HG03066 (cell line): ENCODE measurements around the gene CELF1.
A peak's percentile ranks its signal among the peaks of the same experiment; 100 is the strongest.
"Not testable (repeated sequence)": the region's sequence is repeated elsewhere in the genome, so short reads cannot be mapped to it uniquely, and the experiment has no call there.

Source experiments
- ATAC-seq: cut with Tn5 transposase; IDR thresholded peaks from one replicate; pipeline ENCODE4 v1.9.1; 2021; ENCODE audit warnings: low read depth; ENCODE audit not compliant: unreplicated experiment

Gene CELF1

DNA sequence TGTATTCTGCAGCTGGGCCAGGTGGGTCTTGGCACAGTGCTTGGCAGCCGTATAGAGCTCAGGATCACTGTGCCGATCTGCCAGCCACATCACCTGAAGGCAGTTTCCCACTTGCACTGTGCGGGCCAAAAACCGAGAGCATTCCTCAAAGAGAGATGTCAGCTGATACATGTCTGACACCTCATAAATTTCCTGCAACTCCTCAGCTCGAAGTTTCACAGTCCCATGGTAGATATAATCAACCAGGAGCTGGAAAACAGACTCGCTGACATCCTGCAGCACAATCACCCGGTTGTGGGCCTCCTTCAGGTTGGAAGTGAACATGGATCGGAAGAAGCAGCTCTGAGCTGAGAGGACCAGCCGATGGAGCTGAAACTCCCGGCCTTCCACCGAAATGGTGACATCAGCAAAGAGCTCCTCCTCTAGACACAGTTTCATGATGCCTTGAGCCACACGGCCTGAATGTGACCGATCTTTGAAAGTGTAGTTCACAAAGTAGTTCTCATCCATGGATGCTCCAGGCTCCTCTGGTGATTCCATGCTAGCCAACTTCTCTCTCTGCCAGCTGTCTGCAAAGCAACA lies 24.6 kb upstream of the CELF1 start:
- no peak for ATAC-seq

DNA sequence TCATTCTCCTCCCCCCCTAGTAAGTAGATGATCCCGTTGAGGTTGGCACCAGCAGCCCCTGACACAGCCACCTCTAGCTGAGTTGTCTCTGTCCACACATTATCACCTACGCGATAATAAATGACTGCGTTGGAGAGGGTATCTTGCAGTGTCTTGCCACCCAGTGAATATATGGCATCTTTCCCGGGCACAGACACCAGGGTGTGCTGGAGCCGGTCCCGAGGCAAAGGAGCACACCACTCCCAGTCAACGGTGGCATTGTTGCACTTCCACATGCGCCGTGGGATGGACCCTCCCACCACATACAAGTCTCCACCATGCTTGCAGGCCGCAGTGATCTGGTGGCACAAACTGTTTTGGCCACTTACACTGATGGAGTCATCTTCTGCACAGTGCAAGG lies 20.4 kb upstream of the CELF1 start:
- no peak for ATAC-seq

DNA sequence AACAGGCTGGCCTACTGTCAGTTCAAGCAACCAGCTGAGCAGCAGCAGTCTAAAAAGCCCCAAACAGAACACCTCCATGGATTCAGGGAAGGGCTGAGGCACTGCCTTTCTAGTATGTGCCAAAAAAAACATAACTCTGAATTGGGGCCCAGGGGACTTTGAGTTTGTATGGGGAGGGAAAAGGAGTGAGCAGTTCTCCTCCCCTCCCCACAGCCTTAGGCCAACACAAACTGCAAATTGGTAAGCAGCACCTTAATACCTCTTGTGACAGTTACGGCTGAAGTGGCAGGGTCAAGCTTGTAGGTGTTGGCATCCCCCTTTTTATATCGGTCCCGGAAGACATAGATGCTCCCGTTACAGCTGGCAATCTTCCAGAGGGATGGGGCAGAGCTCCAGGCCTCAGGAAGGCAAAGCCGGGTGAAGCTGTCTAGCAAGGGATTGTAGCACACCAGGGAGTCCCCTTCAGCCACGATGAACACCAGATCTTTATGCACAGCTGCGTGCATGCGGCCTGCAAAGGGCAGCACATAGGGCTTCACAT lies 19.9 kb upstream of the CELF1 start:
- ATAC-seq, result no peak

DNA sequence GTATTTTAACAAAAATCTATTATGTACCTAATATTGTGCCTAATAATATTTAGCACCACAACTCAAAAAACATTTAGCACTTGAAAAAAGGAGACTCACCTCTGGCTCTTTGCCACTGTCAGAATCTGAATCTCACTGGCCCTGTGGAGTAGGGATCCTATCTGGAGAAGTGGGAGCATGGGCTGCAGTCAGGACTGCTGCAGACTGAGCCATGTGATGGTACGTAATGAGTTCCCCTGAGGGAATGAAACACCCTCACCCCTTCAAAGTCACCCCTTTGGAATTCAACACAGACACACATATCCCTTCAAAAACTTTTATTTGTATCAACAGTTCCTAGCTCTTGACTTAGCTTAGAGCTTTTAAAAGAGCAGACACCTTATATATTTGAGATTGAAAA lies 19.0 kb upstream of the CELF1 start:
- no peak for ATAC-seq

DNA sequence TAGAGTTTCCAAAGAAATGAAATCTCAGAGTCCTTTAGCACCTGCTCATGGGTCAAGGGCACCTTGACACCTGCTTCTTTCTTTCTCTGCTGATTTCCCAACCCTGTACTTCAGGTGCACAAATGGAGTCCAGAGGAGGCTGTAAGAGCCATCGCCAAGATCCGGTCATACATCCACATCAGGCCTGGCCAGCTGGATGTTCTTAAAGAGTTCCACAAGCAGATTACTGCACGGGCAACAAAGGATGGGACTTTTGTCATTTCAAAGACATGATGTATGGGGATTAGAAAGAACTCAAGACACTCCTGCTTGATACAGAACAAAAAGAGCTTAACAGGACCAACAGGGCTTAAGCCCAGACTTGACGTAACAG lies 18.4 kb upstream of the CELF1 start:
- ATAC-seq, result no peak

DNA sequence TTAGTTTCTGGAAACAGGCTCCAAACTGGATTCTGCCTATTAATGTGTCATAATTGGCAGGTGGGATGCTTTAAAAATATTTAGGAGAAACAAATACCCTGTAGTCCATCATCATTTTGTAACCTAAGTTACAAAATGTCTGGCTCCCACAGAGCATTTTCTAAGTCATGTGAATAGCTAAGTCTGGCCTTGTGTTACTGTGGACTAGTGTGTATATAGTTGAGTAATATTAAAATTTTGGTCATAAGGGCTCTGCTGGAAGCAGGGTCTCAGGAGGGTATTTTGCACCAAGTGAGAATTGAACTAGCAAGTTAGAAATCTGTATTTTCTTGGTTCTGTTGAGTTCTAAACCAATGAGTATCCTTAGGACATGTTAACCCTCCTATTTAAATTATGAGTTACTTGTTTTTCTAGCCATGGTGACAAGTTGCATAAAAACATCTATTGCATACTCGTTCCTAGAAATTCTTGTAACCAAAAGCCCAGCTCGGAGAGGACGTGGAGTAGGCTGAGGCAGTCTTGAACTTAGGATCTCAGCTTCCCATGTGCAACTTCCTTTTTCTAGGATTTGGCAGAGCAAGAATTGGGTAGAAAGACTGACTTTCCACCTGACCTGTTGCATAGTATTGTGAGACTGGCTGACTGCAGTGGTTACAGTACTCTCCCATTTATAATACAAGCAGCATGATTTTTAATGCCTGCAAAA lies 17.9 kb upstream of the CELF1 start:
- no peak for ATAC-seq

DNA sequence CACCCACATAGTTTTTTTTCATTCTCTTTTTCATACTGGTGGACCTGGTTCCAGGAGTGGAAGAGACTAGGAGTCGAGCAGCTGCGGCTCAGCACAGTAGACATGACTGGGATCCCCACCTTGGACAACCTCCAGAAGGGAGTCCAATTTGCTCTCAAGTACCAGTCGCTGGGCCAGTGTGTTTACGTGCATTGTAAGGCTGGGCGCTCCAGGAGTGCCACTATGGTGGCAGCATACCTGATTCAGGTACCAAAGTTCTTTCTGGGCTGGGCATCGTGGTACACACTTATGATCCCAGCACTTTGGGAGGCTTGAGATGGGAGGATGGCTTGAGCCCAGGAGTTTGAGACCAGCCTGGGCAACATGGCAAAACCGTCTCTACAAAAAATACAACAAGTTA lies 16.7 kb upstream of the CELF1 start:
- no peak for ATAC-seq

DNA sequence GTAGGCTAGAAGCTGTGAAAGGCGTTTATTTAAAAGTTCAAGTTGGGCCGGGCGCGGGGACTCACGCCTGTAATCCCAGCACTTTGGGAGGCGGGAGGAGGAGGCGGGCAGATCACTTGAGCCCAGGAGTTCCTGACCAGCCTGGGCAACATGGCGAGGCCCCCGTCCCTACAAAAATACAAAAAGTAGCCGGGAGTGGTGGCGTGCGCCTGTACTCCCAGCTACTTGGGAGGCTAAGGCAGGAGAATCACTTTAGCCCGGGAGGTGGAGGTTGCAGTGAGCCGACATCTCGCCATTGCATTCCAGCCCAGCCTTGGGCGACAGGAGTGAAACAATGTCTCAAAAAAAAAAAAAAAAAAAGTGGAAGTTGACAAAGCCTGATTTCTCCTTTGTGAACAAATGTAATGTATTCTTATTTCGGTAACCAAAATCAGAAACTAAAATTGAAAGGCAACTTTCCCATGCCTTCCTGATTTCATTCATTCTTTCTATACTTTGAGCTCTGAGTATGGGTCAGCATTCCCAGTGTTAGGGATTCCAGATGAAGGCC lies 13.3 kb upstream of the CELF1 start:
- no peak for ATAC-seq

DNA sequence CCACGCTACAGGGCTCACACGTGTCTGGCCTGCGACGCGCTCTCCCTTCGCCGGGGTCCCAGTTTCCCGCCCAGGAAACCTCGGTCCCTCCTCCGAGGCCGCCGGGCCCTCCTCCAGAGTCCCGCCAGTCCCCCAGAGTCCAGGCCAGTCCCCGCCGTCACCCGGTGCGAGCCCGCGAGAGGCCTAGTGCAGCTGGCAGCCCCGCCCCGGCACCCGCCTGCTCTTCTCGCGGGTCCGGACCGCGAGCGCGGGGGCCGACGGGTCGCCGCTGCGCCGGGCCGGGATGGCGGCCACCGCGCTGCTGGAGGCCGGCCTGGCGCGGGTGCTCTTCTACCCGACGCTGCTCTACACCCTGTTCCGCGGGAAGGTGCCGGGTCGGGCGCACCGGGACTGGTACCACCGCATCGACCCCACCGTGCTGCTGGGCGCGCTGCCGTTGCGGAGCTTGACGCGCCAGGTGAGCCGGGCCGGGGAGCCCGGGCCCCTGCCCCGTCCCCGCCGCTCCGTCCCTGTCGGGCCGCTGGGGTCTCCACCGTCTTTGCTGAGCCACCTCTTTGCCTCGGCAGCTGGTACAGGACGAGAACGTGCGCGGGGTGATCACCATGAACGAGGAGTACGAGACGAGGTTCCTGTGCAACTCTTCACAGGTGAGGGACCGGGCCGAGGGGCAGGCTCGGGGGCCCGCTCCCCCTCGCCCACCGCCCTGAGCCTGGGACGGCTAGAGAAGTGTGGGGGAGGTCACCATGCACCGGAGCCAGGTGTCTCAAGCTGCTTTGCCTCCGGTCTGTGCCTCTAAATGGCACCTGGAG lies 12.6 kb upstream of the CELF1 start, which contains the start of gene PTPMT1:
PTPMT1 (plus strand) TSS at position 260 of the 809 bp plus-strand sequence; CDS start at position 284, 24 bp downstream.
- ATAC-seq, result peak; percentile 90

DNA sequence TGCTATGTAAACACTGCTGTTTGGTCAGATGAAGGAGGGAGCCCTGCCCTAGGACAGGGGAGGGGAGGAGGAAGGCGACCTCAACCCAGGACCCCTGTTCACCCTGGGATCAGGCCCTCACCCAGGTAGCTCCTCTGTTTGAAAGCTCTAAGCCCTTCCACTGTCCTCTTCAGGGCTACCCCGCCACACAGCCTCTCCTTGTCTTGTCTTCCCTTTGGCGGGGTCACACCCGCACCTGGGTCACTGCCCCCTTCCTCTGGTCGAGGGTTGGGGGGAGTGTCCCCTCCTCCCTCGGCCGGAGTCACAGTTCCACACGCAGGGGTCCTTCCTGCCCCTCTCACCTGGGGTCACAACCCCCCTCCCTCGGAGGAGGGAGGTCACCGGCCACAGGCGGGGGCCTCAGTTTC lies 12.0 kb upstream of the CELF1 start:
- ATAC-seq, result no peak

DNA sequence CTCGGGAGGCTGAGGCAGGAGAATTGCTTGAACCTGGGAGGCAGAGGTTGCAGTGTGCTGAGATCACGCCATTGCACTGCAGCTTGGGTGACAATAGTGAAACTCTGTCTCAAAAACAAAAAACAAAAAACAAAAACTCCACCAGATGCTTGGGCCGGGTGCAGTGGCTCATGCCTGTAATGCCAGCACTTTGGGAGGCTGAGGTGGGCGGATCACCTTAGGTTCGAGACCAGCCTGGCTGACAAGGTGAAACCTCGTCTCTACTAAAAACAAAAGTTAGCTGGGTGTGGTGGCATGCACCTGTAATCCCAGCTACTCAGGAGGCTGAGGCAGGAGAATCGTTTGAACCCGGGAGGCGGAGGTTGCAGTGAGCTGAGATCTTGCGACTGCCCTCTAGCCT lies 11.4 kb upstream of the CELF1 start:
- not testable (repeated sequence) for ATAC-seq

DNA sequence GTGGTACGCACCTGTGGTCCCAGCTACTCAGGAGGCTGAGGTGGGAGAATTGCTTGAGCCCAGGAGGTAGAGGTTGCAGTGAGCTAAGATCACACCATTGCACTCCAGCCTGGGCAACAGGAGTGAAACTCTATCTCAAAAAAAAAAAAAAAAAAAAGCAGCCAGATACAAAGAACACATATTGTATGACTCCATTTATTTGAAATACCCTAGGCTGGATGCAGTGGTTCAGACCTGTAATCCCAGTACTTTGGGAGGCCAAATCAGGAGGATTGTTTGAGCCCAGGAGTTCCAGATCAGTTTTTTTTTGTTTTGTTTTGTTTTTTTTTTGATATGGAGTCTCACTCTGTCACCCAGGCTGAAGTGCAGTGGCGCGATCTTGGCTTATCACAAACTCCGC lies 9.5 kb upstream of the CELF1 start:
- not testable (repeated sequence) for ATAC-seq

DNA sequence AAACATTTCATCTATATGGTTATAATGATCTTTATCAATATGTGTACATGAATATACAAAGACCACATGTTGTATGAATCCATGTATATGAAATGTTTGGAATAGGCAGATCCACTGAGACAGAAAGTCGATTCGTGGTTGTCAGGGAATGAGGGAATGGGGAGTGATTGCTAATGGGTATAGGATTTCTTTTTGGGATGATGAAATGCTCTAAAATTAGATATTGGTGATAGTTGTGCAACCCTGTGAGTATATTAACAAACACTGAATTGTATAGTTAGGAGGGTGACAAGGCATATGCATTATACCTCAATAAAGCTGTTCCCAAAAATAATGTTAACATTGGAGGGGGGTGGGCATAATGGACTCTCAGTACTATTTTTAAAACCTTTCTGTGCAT lies 7.5 kb upstream of the CELF1 start:
- ATAC-seq, result no peak

DNA sequence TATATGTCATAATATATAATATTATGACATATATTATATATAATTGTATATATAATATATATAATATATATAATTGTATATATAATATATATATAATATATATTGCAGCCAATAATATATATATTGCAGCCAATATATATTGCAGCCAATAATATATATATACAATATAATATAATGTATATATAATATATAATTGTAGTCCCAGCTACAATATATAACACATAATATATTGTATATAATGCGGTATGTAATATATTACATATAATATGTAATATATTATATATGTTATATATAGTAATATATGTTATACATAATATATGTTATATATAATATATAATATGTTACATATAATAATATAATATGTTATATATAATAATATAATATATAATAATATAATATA lies 5.8 kb upstream of the CELF1 start:
- no peak for ATAC-seq

DNA sequence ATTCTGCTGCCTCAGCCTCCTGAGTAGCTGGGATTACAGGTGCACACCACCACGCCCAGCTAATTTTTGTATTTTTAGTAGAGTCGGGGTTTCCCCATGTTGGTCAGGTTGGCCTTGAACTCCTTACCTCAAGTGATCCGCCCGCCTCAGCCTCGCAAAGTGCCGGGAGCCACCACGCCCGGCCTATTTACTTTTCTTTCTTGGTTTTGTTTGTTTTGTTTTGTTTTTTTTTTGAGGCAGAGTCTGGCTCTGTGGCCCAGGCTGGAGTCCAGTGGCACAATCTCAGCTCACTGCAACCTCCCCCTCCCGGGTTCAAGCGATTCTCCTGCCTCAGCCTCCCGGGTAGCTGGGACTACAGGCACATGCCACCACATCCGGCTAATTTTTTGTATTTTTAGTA lies 4.1 kb upstream of the CELF1 start:
- not testable (repeated sequence) for ATAC-seq

DNA sequence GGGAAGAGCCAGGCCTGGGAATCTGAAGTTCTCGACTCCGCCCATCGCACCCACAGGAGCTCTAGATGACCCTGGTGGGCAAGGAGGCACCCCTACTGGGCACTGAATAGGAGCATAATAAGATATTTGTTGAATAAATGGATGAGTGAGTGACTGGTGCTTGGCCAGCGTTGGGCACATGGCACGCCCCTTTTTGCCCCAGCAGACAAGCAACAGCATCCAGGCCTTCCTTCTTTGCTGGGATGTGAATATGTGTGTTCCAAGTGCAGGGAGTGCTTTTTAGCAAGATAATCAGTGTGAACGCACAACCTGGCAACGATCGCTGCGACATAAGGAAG lies 443 bp upstream of the CELF1 start:
- peak; percentile 25 for ATAC-seq

DNA sequence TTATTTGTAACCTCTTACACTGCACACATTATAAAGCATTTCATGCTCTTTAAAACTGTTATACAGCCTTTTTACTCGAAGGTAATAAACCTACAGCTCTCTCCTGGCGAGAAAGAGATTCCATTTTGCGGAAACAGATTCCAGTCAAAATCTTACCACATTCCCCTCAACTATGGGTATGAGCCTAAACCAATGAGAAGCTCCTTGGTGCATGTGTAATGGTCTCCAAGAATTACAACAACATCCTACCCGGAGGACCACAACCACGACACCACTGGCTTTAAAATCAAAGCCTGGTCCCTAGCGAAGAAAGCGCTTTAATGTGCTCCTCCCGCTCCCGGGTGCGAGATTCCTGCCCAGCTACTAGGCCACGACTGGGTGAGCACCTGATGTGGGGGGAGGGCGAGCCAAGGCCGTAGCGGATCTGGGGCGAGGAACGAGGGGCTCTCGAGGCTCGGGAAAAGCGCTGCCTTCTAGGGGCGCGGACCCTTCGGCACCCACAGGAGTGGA lies 821 bp downstream of the CELF1 start:
- no peak for ATAC-seq

DNA sequence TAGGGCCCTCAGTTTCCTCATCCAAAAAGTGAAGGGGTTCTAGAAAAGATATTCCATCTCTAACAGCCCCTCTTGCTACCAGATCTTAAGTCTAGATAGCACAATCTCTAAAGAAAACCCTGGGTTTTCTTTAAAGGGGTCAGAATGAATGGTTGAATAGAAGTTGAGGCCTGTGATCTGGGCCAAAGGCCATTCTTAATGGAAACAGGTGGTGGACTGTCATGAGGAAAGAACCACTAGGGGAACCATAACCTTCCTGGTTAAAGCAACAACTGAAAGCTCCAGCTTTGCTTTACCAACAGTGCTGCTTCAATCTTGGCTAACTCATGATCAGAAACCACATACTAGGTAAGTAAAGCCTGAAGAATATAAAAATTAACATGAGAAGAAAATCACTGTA lies 1.8 kb downstream of the CELF1 start:
- ATAC-seq, result no peak

DNA sequence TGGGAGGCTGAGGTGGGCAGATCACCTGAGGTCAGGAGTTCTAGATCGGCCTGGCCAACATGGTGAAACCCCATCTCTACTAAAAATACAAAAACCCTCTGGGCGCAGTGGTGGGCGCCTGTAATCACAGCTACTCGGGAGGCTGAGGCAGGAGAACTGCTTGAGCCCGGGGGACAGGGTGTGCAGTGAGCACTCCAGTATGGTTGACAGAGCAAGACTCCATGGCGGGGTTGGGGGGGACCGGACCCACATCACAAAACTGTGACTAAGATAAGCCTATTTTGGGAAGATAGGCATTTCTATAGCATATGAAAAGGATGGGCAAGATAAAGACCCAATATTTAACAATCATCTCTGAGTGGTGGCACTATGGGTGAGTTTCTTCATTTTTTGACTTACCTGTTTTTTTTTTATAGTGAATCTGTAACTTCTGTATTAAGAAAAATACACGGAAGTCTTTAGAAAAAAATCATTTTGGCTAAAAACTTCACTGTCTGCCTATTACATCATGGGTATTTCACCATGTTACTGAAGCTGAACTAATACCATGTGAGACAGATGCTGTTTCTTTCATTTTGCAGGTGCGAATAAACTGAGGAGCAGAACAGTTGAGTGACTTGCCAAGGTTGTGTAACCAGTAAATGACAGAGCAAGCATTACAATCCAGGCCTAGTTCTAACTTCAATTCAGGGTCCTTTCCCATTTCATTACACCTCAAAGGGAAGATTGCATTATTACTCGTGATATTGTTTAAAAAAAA lies 2.5 kb downstream of the CELF1 start:
- ATAC-seq, result no peak

DNA sequence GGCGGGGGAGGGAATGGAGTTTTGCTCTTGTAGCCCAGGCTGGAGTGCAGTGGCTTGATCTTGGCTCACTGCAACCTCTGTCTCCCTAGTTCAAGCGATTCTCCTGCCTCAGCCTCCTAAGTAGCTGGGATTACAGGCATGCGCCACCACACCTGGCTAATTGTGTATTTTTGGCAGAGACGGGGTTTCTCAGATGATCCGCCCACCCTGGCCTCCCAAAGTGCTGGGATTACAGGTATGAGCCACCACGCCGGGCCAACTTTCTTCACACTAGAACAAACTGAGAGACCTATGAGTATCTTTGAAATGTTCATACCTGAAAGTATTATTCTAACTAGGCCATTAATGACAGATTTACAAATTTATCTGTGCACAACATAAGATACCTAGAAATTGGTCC lies 6.7 kb downstream of the CELF1 start:
- not testable (repeated sequence) for ATAC-seq
